AG04450 (cell line): Measurements from ENCODE around the gene SERPINC1. TPM values are rescaled to one million over a fixed set of nuclear protein-coding genes. Genes with fewer than 3 reads are reported as not detected.

Experiments used
- CTCF ChIA-PET: fragments of 300-600, 350-600 bp; formaldehyde crosslinking; extraction: SDS; loops from one replicate; lab custom pipeline; 2022; ENCODE audit warnings: antibody characterized with exemption, inconsistent platforms; lab: Charles Lee
- POLR2A ChIA-PET: fragments of 350-600 bp; formaldehyde crosslinking; extraction: SDS; loops from one replicate; lab custom pipeline; 2021; ENCODE audit warnings: antibody characterized with exemption, inconsistent platforms; lab: Yijun Ruan, JAX
- DNase-seq: peaks from one replicate; pipeline ENCODE4 v3.0.0-alpha.2; 2011; ENCODE audit warnings: low read depth, low spot score
- H3K27ac ChIP-seq: one replicate; pipeline ENCODE4 v1.5.1; 2012; ENCODE audit warnings: low read depth, low read length, control low read depth
- H3K27me3 ChIP-seq: one replicate; pipeline ENCODE4 v1.6.0; 2012; ENCODE audit warnings: low read length; ENCODE audit not compliant: control insufficient read depth, insufficient read depth
- H3K4me3 ChIP-seq: 2 replicates; pipeline ENCODE4 v1.5.1; 2011; ENCODE audit warnings: mild to moderate bottlenecking, low read depth, low read length, control low read depth
- H3K9me3 ChIP-seq: 2 replicates; pipeline ENCODE4 v1.5.1; 2012; ENCODE audit warnings: low read length; ENCODE audit not compliant: control insufficient read depth, insufficient read depth
- polyA plus RNA-seq: library from polyadenylated mRNA; depleted of rRNA; stranded (reverse); fragments of >200 nt; gene quantifications from 2 replicates; pipeline ENCODE4 v1.2.3, GENCODE V29; 2011; rRNA removed
- small RNA-seq: library from RNA; depleted of rRNA; stranded (forward); fragments of <200 nt; gene quantifications from one replicate; pipeline ENCODE3, GENCODE V24; 2012; ENCODE audit warnings: low read depth; ENCODE audit not compliant: insufficient read length
- TF ChIP-seq, protein P1 (sequence below): IDR thresholded peaks from 2 replicates; pipeline ENCODE4 v1.5.1; 2011; ENCODE audit warnings: low read depth, low read length, control low read depth, inconsistent platforms

Gene SERPINC1
- polyA plus RNA-seq, 1 experiment: 0.09 TPM

- CTCF ChIA-PET: interaction anchor here (0.6 kb wide), 1 partner anchor 215 kb away, joined by 4 read pairs; no protein-coding TSS in a partner anchor
- H3K27ac ChIP-seq: peak overlapping the region; percentile 55
- POLR2A ChIA-PET: interaction anchor here (3.0 kb wide), 1 partner anchor 12 kb away, joined by 13 read pairs; the partner anchor contains the start of genes GAS5 and ZBTB37
- no peaks in the 10 kb centered on the region for H3K9me3 ChIP-seq
- no peak overlapping the region for H3K4me3 ChIP-seq
- TF ChIP-seq, protein P1, sequence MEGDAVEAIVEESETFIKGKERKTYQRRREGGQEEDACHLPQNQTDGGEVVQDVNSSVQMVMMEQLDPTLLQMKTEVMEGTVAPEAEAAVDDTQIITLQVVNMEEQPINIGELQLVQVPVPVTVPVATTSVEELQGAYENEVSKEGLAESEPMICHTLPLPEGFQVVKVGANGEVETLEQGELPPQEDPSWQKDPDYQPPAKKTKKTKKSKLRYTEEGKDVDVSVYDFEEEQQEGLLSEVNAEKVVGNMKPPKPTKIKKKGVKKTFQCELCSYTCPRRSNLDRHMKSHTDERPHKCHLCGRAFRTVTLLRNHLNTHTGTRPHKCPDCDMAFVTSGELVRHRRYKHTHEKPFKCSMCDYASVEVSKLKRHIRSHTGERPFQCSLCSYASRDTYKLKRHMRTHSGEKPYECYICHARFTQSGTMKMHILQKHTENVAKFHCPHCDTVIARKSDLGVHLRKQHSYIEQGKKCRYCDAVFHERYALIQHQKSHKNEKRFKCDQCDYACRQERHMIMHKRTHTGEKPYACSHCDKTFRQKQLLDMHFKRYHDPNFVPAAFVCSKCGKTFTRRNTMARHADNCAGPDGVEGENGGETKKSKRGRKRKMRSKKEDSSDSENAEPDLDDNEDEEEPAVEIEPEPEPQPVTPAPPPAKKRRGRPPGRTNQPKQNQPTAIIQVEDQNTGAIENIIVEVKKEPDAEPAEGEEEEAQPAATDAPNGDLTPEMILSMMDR: no peak
- no peaks in the 10 kb centered on the region for H3K27me3 ChIP-seq
- no peak for DNase-seq
Observed at GRCh38 chr1:173856014-173856413, 61.1 kb downstream of the SERPINC1 start.

Small RNA genes lying within 50 kb of the gene (small RNA-seq; reads per million reads assigned to genes)
- gene RNA5SP67: not detected

Other genes with a start within 250 kb of the SERPINC1 start
- 0.17 and 0.29 TPM in 2 replicates for gene ANKRD45, start 247.5 kb downstream of the SERPINC1 start, polyA plus RNA-seq
- gene KLHL20, start 202.3 kb downstream of the SERPINC1 start, polyA plus RNA-seq: 17.6 and 19.7 TPM in 2 replicates
- gene DARS2, start 92.7 kb downstream of the SERPINC1 start, polyA plus RNA-seq: 20.2 and 25.1 TPM in 2 replicates
- 5.8 and 8.7 TPM in 2 replicates for gene CENPL, start 92.4 kb downstream of the SERPINC1 start, polyA plus RNA-seq
- 976 and 1,191 TPM in 2 replicates for gene GAS5, start 49.3 kb downstream of the SERPINC1 start, polyA plus RNA-seq
- gene ZBTB37, start 48.9 kb downstream of the SERPINC1 start, polyA plus RNA-seq: 2.4 and 2.8 TPM in 2 replicates
- gene RC3H1, start 105.0 kb upstream of the SERPINC1 start, polyA plus RNA-seq: 13.3 and 13.9 TPM in 2 replicates
- gene RABGAP1L, start 242.2 kb upstream of the SERPINC1 start, polyA plus RNA-seq: 16.3 and 21.2 TPM in 2 replicates